Tibial artery (tissue), 4 donors: ENCODE results near the gene COMMD4.
A peak's percentile ranks its signal among the peaks of the same experiment; 100 is the strongest.
"Not testable (repeated sequence)": the region's sequence is repeated elsewhere in the genome, so short reads cannot be mapped to it uniquely, and the experiment has no call there.

Experiments used
- DNase-seq, 2 donors: peaks; one replicate each; pipeline ENCODE4 v3.0.0-alpha.2; 2019
- H3K27ac ChIP-seq, 2 donors: fragments of 200-600 bp; sonication (generic) in 1 of 2; 1 replicate in 1 of 2; 2 replicates in 1 of 2; pipeline ENCODE4 v1.5.1; 2018 to 2019; ENCODE audit warnings: mild to moderate bottlenecking in 1 of 2
- H3K27me3 ChIP-seq, 2 donors: fragments of 200-600 bp; sonication (generic) in 1 of 2; one replicate each; pipeline versions ENCODE4 v1.5.1 to v1.6.0; 2016 to 2019
- H3K36me3 ChIP-seq, 3 donors: fragments of 200-600 bp; sonication (generic) in 2 of 3; one replicate each; pipeline ENCODE4 v1.5.1; 2016 to 2019; ENCODE audit warnings: mild to moderate bottlenecking in 2 of 3
- H3K4me1 ChIP-seq, 4 donors: fragments of 200-600 bp; sonication (generic) in 2 of 4; 1 replicate in 3 of 4; 2 replicates in 1 of 4; pipeline ENCODE4 v1.5.1; 2016 to 2019
- H3K4me3 ChIP-seq, 2 donors: fragments of 200-600 bp; sonication (generic) in 1 of 2; 1 replicate in 1 of 2; 2 replicates in 1 of 2; pipeline ENCODE4 v1.5.1; 2018 to 2019; ENCODE audit warnings: mild to moderate bottlenecking in 2 of 2
- H3K9me3 ChIP-seq, 3 donors: fragments of 200-600 bp; sonication (generic) in 1 of 3; one replicate each; pipeline ENCODE4 v1.5.1; 2016 to 2019
- CTCF ChIP-seq, 2 experiments: fragments of 200-600 bp in 1 of 2; fragments of 450-650 bp in 1 of 2; IDR thresholded peaks; one replicate each; pipeline ENCODE4 v1.5.1; 2017 to 2019; ENCODE audit warnings: antibody characterized with exemption in 2 of 2, mild to moderate bottlenecking in 1 of 2, moderate library complexity in 1 of 2
- intact Hi-C: fragments of 100-400 bp; cut with DNase I; formaldehyde crosslinking; loops from one replicate; pipeline ENCODE4 v1.15.0; 2023; ENCODE audit warnings: low total_unique reads

COMMD4 gene

GRCh38 chr15:75342221-75342620 is 6.4 kb downstream of the COMMD4 start:
- Histone ChIP-seq H3K36me3 (peaks cover 0 to 30% (median 0%) of the 10 kb centered on the region in 3 donors), H3K27ac (no peak overlapping the region), H3K4me3 (no peak overlapping the region), H3K27me3 (no peaks in the 10 kb centered on the region), H3K4me1 (peaks cover 0 to 11% (median 7%) of the 10 kb centered on the region in 4 donors), H3K9me3 (no peaks in the 10 kb centered on the region)
- no peak for TF ChIP-seq CTCF (IDR thresholded peaks at IDR 0.05)
- no peak for DNase-seq
- intact Hi-C loops = no loop called here

GRCh38 chr15:75343953-75344352 is 8.1 kb downstream of the COMMD4 start:
- peaks cover 5 to 21% (median 12%) of the 10 kb centered on the region in 4 donors for H3K4me1 ChIP-seq
- H3K36me3 ChIP-seq = peaks cover 0 to 23% (median 0%) of the 10 kb centered on the region in 3 donors
- DNase-seq, H3K27me3 ChIP-seq, H3K9me3 ChIP-seq, H3K27ac ChIP-seq, H3K4me3 ChIP-seq, intact Hi-C loops: not testable (repeated sequence)

GRCh38 chr15:75346796-75347221 is 10.9 kb downstream of the COMMD4 start, which contains the start of gene NEIL1:
NEIL1 (plus strand) TSS chr15:75347039; CDS start chr15:75348906, 1,867 bp downstream.
- H3K4me3 ChIP-seq = peak within 1 kb of the TSS; percentile 74 to 92
- peaks cover 5 to 29% (median 16%) of the 10 kb centered on the region in 4 donors for H3K4me1 ChIP-seq
- no peaks in the 10 kb centered on the region for H3K36me3 ChIP-seq
- peak within 1 kb of the TSS; percentile 45 to 76 for H3K27ac ChIP-seq
- no peaks in the 10 kb centered on the region for H3K9me3 ChIP-seq
- intact Hi-C loops = no loop called here
- DNase-seq = no peak
- no peak for TF ChIP-seq CTCF (IDR thresholded peaks at IDR 0.05)
- H3K27me3 ChIP-seq = no peaks in the 10 kb centered on the region

- no peak for TF ChIP-seq CTCF (IDR thresholded peaks at IDR 0.05)
- H3K27ac ChIP-seq = peak overlapping the region; percentile 45 to 76
- H3K4me3 ChIP-seq = peak overlapping the region; percentile 74 to 92
- DNase-seq = peak in 1 of 2 donors; percentile 79
- no peaks in the 10 kb centered on the region for H3K27me3 ChIP-seq
- no peaks in the 10 kb centered on the region for H3K36me3 ChIP-seq
- H3K4me1 ChIP-seq = peaks cover 5 to 29% (median 16%) of the 10 kb centered on the region in 4 donors
- no peaks in the 10 kb centered on the region for H3K9me3 ChIP-seq
- intact Hi-C loops = no loop called here
Measured at GRCh38 chr15:75347222-75348033, 11.6 kb downstream of the COMMD4 start.

GRCh38 chr15:75348034-75348561 is 12.2 kb downstream of the COMMD4 start:
- peaks cover 5 to 29% (median 16%) of the 10 kb centered on the region in 4 donors for H3K4me1 ChIP-seq
- peak overlapping the region; percentile 45 to 76 for H3K27ac ChIP-seq
- peak overlapping the region; percentile 74 to 92 for H3K4me3 ChIP-seq
- no peaks in the 10 kb centered on the region for H3K36me3 ChIP-seq
- no peak for DNase-seq
- H3K9me3 ChIP-seq = no peaks in the 10 kb centered on the region
- TF ChIP-seq CTCF (IDR thresholded peaks at IDR 0.05) = no peak
- intact Hi-C loops = no loop called here
- no peaks in the 10 kb centered on the region for H3K27me3 ChIP-seq
